Measurements from ENCODE around the gene TMEM187. TPM values are rescaled to one million over a fixed set of nuclear protein-coding genes. Genes with fewer than 3 reads are reported as not detected.
A peak's percentile ranks its signal among the peaks of the same experiment; 100 is the strongest.
"Not testable (repeated sequence)": the region's sequence is repeated elsewhere in the genome, so short reads cannot be mapped to it uniquely, and the experiment has no call there.

Gene TMEM187
- total RNA-seq, 1 experiment from 2014 or later: 16.6 TPM

DNA sequence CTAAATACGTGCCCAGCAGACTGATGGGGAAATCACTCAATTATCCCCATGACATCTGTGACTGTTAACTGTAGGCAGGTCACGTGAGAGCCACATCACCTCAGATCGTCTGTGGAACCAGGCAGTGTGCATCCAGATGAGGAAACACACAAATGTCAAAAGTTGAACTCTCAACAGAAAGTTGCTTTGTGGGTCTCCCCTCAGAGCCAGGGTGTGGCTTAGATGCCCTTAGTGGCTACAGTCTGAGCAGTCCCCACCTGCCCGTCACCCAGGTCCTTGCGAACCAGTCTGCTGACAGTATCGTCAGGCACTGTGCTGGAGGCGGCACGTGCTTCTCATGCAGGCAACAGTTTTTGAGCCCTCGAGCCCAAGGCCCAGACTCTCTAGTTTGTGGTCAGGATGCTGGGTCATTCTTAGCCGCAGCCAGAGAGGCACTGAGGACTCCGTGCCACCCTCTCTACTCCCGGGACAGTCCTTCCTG lies 10.8 kb downstream of the TMEM187 start:
- in situ Hi-C loops (cut with HindIII; ENCODE audit: low pct_unique_long_range_greater_than_20kb, low sequenced_read_pairs): no loop called here
- no peak for DNase-seq (ENCODE audit: low read depth)

GRCh38 chrX:153984351-153985178 lies 12.0 kb downstream of the TMEM187 start:
- in situ Hi-C loops (cut with HindIII; ENCODE audit: low pct_unique_long_range_greater_than_20kb, low sequenced_read_pairs): no loop called here
- no peak for DNase-seq (ENCODE audit: low read depth)

DNA sequence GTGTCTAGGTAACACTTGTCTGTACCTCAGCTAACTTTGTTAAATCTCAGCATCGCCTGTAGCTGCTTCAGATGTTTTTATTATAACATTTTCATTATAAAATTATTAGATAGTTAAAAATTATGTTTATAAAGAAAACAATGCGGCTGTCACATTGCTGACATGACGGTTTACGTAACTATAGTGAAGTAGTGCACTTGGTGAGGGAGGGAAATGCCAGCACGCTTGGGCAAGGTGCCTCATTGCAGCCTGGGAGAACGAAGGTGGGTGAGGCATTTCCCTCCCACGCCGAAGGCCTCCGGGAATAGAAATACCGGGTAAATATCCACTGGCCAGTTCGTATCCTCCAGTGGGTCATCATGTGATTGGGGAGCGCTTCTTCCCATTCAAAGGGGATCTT lies 15.9 kb downstream of the TMEM187 start:
- DNase-seq (ENCODE audit: low read depth): no peak
- in situ Hi-C loops (cut with HindIII; ENCODE audit: low pct_unique_long_range_greater_than_20kb, low sequenced_read_pairs): no loop called here

GRCh38 chrX:153989973-153990655 lies 17.6 kb downstream of the TMEM187 start:
- in situ Hi-C loops (cut with HindIII; ENCODE audit: low pct_unique_long_range_greater_than_20kb, low sequenced_read_pairs): no loop called here

DNA sequence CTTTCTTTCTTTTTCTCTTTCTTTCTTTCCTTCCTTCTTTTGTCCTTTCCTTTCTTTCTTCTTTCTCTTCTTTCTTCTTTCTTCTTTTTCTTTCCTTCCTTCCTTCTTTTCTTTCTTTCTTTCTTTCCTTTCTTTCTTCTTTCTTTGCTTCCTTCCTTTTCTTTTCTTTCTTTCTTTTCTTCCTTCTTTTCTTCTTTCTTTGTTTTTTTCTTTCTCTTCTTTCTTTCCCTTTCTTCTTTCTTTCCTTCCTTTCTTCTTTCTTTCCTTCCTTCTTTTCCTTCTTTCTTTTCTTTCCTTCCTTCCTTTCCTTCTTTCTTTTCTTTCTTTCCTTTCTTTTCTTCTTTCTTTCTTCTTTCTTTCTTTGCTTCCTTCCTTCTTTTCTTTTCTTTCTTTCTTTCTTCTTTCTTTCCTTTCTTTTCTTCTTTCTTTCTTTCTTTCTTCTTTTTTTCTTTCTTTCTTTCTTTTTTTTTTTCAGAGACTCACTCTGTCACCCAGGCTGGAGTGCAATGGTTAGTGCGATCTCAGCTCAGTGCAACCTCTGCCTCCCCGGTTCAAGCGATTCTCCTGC lies 18.5 kb downstream of the TMEM187 start:
- DNase-seq (ENCODE audit: low read depth): no peak
- in situ Hi-C loops (cut with HindIII; ENCODE audit: low pct_unique_long_range_greater_than_20kb, low sequenced_read_pairs): no loop called here

More at GRCh38 chrX:153989973-153990655, 17.6 kb downstream of the TMEM187 start:
- no peak for DNase-seq (ENCODE audit: low read depth)

DNA sequence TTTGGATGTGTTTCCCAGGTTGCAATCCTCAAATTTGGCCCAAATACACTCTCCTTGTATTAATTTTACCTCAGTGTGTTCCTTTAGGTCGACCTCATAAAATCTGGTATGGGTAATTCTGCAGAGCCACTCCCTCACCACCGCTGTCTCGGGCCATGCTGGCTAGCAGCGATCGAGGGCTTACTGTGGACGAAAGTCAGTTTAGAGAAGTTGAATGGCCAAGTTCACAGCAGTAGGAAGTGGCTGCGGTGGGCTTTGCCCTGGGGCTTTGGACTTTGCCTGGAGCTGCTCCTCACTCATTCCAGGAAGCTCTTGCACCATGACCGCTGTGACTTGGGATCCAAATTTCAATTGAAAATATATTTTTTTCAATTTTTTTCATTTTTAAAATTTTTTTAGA lies 19.6 kb downstream of the TMEM187 start:
- DNase-seq (ENCODE audit: low read depth): no peak
- in situ Hi-C loops (cut with HindIII; ENCODE audit: low pct_unique_long_range_greater_than_20kb, low sequenced_read_pairs): no loop called here

- in situ Hi-C loops (cut with HindIII; ENCODE audit: low pct_unique_long_range_greater_than_20kb, low sequenced_read_pairs): no loop called here
- DNase-seq (ENCODE audit: low read depth): no peak
Measured at GRCh38 chrX:153993079-153993478, 20.5 kb downstream of the TMEM187 start.

DNA sequence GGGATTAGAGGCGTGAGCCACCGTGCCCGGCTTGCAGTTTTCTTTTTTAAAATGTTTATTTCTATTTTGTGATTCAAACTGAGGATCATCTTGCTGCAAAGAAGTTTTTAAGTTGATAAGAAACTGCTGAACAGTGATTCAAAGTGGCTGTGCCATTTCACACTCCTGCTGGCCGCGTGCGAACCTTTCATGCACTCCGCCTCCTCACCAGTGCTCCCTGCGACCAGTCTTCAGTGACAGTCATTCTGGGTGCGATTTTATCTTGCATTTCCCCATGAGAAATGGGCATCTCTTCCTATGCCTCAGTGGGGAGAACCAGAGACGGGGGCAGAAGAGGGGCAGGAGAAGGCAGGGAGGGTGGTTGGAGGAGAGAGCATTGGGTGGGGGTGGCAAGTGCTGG lies 21.4 kb downstream of the TMEM187 start:
- no peak for DNase-seq (ENCODE audit: low read depth)
- in situ Hi-C loops (cut with HindIII; ENCODE audit: low pct_unique_long_range_greater_than_20kb, low sequenced_read_pairs): no loop called here

DNA sequence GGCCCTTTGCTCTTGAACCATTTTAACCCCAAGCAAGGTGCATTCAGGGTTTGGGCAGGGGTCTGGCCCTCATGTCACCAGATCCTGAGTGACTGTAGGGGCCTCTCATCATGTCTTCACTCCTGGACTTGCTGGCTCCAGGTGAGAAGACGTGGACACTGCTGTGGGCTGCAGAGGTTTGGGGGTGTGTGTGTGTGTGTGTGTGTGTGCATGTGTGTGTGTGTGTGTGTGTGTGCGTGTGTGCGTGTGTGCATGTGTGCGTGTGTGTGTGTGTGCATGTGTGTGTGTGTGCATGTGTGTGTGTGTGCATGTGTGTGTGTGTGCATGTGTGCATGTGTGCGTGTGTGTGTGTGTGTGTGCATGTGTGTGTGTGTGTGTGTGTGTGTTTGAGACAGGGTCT lies 21.8 kb downstream of the TMEM187 start:
- DNase-seq (ENCODE audit: low read depth); in situ Hi-C loops (cut with HindIII; ENCODE audit: low pct_unique_long_range_greater_than_20kb, low sequenced_read_pairs): not testable (repeated sequence)

DNA sequence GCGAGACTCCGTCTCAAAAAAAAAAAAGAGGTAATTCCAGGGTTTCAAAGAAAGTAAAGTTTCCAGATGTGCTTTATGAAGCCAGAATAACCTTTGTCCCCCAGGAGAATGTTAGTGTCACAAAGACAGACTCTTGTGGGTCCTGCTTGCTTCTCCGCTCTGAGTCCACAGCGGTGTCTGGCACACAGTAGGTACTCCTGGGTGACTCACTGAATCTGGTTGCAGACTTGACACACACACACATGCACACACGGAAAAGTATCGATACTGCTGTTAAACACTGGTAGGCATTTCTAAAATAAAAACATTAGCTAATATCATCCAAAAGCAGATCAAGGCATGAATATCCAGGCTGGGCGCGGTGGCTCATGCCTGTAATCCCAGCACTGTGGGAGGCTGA lies 22.9 kb downstream of the TMEM187 start:
- in situ Hi-C loops (cut with HindIII; ENCODE audit: low pct_unique_long_range_greater_than_20kb, low sequenced_read_pairs): no loop called here
- no peak for DNase-seq (ENCODE audit: low read depth)

DNA sequence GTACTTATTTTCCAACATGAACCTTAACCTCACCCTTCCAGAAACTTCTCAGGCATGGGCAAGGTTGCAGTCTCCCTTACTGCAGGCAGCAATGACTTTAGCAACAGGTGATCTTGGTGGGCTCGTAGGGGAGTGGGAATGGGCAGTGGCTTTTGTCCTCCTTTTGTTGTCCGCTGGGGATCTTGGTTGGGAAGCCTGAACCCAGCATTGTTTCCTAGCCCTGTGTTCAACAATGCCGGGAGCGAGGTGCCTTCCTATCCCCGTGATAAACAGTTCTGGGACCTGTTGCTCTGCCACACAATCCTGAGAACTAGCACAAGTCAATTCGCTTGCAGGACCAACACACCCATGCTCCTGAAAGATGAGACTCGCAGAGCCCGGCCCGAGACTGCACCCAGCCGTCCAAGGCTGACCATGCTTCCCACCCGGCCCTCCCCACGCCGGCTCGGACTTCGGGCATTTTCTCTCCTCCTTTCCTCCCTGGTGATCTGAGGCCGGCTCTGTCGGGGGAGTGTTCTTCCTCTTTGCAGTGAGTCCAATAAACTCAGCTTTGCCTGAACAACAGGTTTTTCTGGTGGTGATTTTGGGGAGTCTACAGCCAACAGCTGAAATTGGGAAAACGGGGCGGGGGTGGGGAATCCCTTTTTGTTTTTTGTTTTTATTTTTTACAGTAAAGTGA lies 26.9 kb downstream of the TMEM187 start:
- no peak for DNase-seq (ENCODE audit: low read depth)

DNA sequence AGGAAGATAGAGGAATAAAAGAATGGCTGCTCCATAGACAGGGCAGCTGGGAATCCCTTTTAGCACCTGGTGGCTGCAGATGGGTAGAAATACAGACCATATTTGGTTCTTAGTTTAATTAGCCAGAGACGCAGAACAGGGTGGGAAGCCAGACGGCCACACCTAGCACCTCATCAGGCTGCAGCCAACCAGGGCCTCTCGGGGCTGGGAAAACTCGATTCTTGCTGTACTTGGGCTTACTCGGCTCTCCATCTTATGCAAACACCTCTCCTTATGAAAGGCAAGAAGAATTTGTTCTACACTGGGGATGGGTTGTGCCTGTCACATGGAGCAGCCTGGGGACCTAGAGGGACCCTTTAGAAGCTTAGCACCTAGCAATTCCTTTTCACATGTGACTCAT lies 27.5 kb downstream of the TMEM187 start:
- DNase-seq (ENCODE audit: low read depth): no peak
- in situ Hi-C loops (cut with HindIII; ENCODE audit: low pct_unique_long_range_greater_than_20kb, low sequenced_read_pairs): no loop called here

More for the DNA sequence above, 26.9 kb downstream of the TMEM187 start:
- in situ Hi-C loops (cut with HindIII; ENCODE audit: low pct_unique_long_range_greater_than_20kb, low sequenced_read_pairs): no loop called here

DNA sequence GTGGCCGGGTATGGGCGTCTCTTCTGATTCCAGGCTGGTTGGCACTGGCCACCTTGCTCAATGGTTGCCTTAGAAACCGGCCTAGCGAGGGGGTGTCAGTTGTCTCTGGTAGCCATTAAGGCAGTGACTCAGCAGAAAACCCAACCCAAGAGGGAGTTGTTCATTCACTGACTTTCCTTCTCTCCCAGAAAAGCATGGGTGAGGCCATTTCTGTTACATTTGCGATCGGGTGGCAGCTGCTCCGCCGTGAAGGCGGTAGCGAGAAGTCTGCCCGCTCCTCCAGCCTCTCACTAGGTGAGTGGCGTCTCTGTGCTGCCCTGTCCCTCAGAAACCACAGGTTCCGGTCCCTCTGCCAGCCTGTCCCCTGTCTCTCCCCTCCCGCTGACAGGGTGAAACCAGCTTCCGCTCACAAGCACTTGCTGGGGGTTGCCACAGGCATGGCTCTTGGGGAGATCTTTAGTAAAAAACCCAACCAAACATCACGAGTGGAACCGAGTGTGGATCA lies 29.7 kb downstream of the TMEM187 start:
- DNase-seq (ENCODE audit: low read depth): peak; percentile 38
- in situ Hi-C loops (cut with HindIII; ENCODE audit: low pct_unique_long_range_greater_than_20kb, low sequenced_read_pairs): no loop called here

GRCh38 chrX:154004315-154004714 lies 31.8 kb downstream of the TMEM187 start:
- no peak for DNase-seq (ENCODE audit: low read depth)
- in situ Hi-C loops (cut with HindIII; ENCODE audit: low pct_unique_long_range_greater_than_20kb, low sequenced_read_pairs): no loop called here

- in situ Hi-C loops (cut with HindIII; ENCODE audit: low pct_unique_long_range_greater_than_20kb, low sequenced_read_pairs): no loop called here
- no peak for DNase-seq (ENCODE audit: low read depth)
Measured at GRCh38 chrX:154006947-154007346, 34.4 kb downstream of the TMEM187 start.

- no peak for DNase-seq (ENCODE audit: low read depth)
- in situ Hi-C loops (cut with HindIII; ENCODE audit: low pct_unique_long_range_greater_than_20kb, low sequenced_read_pairs): no loop called here
Measured at GRCh38 chrX:154008521-154008920, 36.0 kb downstream of the TMEM187 start.

GRCh38 chrX:154010330-154011087 lies 38.0 kb downstream of the TMEM187 start:
- in situ Hi-C loops (cut with HindIII; ENCODE audit: low pct_unique_long_range_greater_than_20kb, low sequenced_read_pairs): no loop called here
- DNase-seq (ENCODE audit: low read depth): no peak

Measured in Caki2 (cell line).